PC-9 (cell line): ENCODE results near the gene PTPN1.

Experiments
- EZH2 ChIP-seq: fragments of 200-600 bp; sonication (generic); IDR thresholded peaks from 2 replicates; pipeline ENCODE4 v1.8.0; 2017; ENCODE audit warnings: antibody characterized with exemption, low read depth
- TF ChIP-seq, protein P1 (sequence below): fragments of 200-600 bp; sonication (generic); conservative IDR thresholded peaks from 2 replicates; pipeline ENCODE4 v1.6.1; 2017; ENCODE audit warnings: mixed run types, antibody characterized with exemption, mild to moderate bottlenecking, moderate library complexity

DNA sequence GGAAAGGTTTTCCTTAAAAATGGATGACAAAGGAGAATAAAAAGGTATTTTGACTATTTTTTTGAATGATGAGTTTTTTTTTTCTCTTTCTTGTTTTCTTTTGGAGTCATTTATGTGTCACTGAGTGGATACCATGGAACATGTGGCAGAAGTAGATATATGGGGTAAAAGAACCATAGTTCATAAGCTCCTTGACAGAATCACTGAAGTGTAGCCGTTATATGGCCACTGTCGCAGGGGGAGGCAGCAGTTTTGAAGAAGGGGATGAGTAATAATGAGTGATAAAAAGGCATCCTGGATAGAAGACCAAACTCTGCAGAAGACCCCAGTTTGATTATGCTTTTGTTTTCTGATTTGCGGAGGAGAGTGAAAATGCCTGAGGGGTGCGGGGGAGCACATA lies 15.5 kb downstream of the PTPN1 start:
- TF ChIP-seq, protein P1, sequence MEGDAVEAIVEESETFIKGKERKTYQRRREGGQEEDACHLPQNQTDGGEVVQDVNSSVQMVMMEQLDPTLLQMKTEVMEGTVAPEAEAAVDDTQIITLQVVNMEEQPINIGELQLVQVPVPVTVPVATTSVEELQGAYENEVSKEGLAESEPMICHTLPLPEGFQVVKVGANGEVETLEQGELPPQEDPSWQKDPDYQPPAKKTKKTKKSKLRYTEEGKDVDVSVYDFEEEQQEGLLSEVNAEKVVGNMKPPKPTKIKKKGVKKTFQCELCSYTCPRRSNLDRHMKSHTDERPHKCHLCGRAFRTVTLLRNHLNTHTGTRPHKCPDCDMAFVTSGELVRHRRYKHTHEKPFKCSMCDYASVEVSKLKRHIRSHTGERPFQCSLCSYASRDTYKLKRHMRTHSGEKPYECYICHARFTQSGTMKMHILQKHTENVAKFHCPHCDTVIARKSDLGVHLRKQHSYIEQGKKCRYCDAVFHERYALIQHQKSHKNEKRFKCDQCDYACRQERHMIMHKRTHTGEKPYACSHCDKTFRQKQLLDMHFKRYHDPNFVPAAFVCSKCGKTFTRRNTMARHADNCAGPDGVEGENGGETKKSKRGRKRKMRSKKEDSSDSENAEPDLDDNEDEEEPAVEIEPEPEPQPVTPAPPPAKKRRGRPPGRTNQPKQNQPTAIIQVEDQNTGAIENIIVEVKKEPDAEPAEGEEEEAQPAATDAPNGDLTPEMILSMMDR: no peak
- TF ChIP-seq EZH2: no peak
